Ecto neural progenitor cell (in vitro differentiated cells): ENCODE data around the gene ATP2C1.

Experiments
- DNase-seq: peaks from one replicate; pipeline ENCODE4 v3.0.0-alpha.2; 2018; ENCODE audit warnings: low spot score

ATP2C1 gene

GRCh38 chr3:130895690-130896488 lies 2.0 kb downstream of the ATP2C1 start:
- DNase-seq, result no peak

- DNase-seq, result no peak
Observed at GRCh38 chr3:130897316-130897715, 3.4 kb downstream of the ATP2C1 start.

GRCh38 chr3:130900959-130901358 lies 7.1 kb downstream of the ATP2C1 start:
- DNase-seq, result no peak

GRCh38 chr3:130901463-130902204 lies 7.8 kb downstream of the ATP2C1 start:
- no peak for DNase-seq

- DNase-seq, result no peak
Observed at GRCh38 chr3:130903412-130903908, 9.6 kb downstream of the ATP2C1 start.

GRCh38 chr3:130904491-130904890 lies 10.6 kb downstream of the ATP2C1 start:
- no peak for DNase-seq

GRCh38 chr3:130905551-130905950 lies 11.7 kb downstream of the ATP2C1 start:
- no peak for DNase-seq

- no peak for DNase-seq
Observed at GRCh38 chr3:130906374-130906995, 12.6 kb downstream of the ATP2C1 start.

- no peak for DNase-seq
Observed at GRCh38 chr3:130907500-130907899, 13.6 kb downstream of the ATP2C1 start.

GRCh38 chr3:130907966-130908365 lies 14.1 kb downstream of the ATP2C1 start:
- no peak for DNase-seq

GRCh38 chr3:130915567-130916292 lies 21.8 kb downstream of the ATP2C1 start:
- no peak for DNase-seq

- DNase-seq, result no peak
Observed at GRCh38 chr3:130916507-130917167, 22.8 kb downstream of the ATP2C1 start.

- no peak for DNase-seq
Observed at GRCh38 chr3:130918328-130918727, 24.4 kb downstream of the ATP2C1 start.

- DNase-seq, result no peak
Observed at GRCh38 chr3:130925628-130926027, 31.7 kb downstream of the ATP2C1 start.

GRCh38 chr3:130926504-130926903 lies 32.6 kb downstream of the ATP2C1 start:
- no peak for DNase-seq

- DNase-seq, result no peak
Observed at GRCh38 chr3:130929804-130930203, 35.9 kb downstream of the ATP2C1 start.

GRCh38 chr3:130932979-130933378 lies 39.1 kb downstream of the ATP2C1 start:
- DNase-seq, result no peak

- DNase-seq, result no peak
Observed at GRCh38 chr3:130933801-130934345, 40.0 kb downstream of the ATP2C1 start.

- no peak for DNase-seq
Observed at GRCh38 chr3:130934442-130935089, 40.7 kb downstream of the ATP2C1 start.

- no peak for DNase-seq
Observed at GRCh38 chr3:130935761-130936492, 42.0 kb downstream of the ATP2C1 start.
